Nephron (organoid): ENCODE data around the gene IFNA14.
A peak's percentile ranks its signal among the peaks of the same experiment; 100 is the strongest.
"Not testable (repeated sequence)": the region's sequence is repeated elsewhere in the genome, so short reads cannot be mapped to it uniquely, and the experiment has no call there.

ENCODE experiments used
- H3K27ac Mint-ChIP-seq, 3 experiments: 2 replicates each; pipeline ENCODE4 v1.8.0; 2020; ENCODE audit warnings: mixed read lengths in 3 of 3, mild to moderate bottlenecking in 2 of 3, moderate library complexity in 1 of 3
- H3K27me3 Mint-ChIP-seq: 2 replicates; pipeline ENCODE4 v1.8.0; 2021; ENCODE audit warnings: low read depth, mild to moderate bottlenecking, moderate library complexity, mixed read lengths
- H3K36me3 Mint-ChIP-seq: 2 replicates; pipeline ENCODE4 v1.8.0; 2020; ENCODE audit warnings: low read depth, mixed read lengths
- H3K4me1 Mint-ChIP-seq: 2 replicates; pipeline ENCODE4 v1.8.0; 2020; ENCODE audit warnings: mixed read lengths
- H3K4me3 Mint-ChIP-seq, 3 experiments: 2 replicates each; pipeline ENCODE4 v1.8.0; 2020; ENCODE audit warnings: mild to moderate bottlenecking in 3 of 3, mixed read lengths in 3 of 3, moderate library complexity in 2 of 3
- H3K9me3 Mint-ChIP-seq: 2 replicates; pipeline ENCODE4 v1.8.0; 2020; ENCODE audit warnings: mixed read lengths
- TF ChIP-seq, protein P1 (sequence below), 3 experiments: fragments of 200-600 bp; sonication (generic); IDR thresholded peaks; one replicate each; pipeline ENCODE4 v1.5.0; 2021; ENCODE audit warnings: antibody characterized with exemption in 3 of 3; ENCODE audit not compliant: unreplicated experiment in 3 of 3

IFNA14 gene

DNA sequence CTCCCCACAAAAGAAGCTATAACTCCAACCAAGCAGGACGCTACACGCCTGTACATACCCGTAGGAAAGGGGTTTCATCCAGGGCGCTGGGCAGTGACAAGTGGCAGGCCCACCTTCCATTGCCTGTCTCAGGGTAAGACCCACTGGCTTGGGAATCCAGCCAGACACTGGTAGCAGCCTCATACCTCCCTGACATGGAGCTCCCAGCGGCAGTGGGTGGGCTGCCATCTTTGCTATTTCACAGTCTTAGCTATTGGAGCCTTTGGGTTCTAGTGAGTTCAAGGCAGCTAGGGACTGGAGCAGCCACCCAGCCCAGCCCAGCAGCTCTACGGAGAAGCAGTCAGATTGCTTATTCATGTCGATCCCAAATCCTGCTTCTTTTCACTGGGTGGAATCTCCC, 29.5 kb downstream of the IFNA14 start:
- H3K4me1 Mint-ChIP-seq, result no peaks in the 10 kb centered on the region
- no peaks in the 10 kb centered on the region for H3K36me3 Mint-ChIP-seq
- H3K27me3 Mint-ChIP-seq, result no peaks in the 10 kb centered on the region
- H3K27ac Mint-ChIP-seq, result no peak overlapping the region
- TF ChIP-seq, protein P1, sequence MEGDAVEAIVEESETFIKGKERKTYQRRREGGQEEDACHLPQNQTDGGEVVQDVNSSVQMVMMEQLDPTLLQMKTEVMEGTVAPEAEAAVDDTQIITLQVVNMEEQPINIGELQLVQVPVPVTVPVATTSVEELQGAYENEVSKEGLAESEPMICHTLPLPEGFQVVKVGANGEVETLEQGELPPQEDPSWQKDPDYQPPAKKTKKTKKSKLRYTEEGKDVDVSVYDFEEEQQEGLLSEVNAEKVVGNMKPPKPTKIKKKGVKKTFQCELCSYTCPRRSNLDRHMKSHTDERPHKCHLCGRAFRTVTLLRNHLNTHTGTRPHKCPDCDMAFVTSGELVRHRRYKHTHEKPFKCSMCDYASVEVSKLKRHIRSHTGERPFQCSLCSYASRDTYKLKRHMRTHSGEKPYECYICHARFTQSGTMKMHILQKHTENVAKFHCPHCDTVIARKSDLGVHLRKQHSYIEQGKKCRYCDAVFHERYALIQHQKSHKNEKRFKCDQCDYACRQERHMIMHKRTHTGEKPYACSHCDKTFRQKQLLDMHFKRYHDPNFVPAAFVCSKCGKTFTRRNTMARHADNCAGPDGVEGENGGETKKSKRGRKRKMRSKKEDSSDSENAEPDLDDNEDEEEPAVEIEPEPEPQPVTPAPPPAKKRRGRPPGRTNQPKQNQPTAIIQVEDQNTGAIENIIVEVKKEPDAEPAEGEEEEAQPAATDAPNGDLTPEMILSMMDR (IDR thresholded peaks at IDR 0.05; ENCODE audit: unreplicated experiment in 3 of 3), result no peak
- H3K4me3 Mint-ChIP-seq, result no peak overlapping the region
- H3K9me3 Mint-ChIP-seq, result no peaks in the 10 kb centered on the region

- H3K4me1 Mint-ChIP-seq, H3K9me3 Mint-ChIP-seq, H3K36me3 Mint-ChIP-seq, H3K27ac Mint-ChIP-seq, H3K27me3 Mint-ChIP-seq, H3K4me3 Mint-ChIP-seq: not testable (repeated sequence)
These were observed 32.8 kb downstream of the IFNA14 start, which contains the start of gene IFNA10 for GRCh38 chr9:21207043-21207442. Gene IFNA10, minus strand, starts transcription at chr9:21207143. Its CDS starts 46 bp downstream, at chr9:21207097.

DNA sequence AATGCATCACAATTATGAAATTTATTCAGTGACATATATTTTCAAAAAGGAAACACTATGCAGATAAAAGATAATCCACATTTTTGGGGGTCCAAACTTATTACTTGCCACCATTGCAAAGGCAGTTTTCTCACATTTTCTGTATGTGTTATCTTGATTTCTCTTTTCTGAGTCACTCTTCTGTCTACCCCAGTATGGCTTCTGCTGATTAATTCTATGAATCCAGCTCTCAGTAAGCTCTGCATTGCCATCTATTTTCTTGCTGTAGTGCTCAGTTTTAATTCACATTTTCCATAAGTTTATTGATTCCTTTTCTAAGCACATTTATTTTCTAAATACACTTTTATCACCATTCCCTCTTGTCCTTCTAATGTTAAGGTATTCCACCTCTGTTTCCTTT, 34.6 kb downstream of the IFNA14 start:
- Mint-ChIP-seq H3K4me3 (no peak overlapping the region), H3K4me1 (no peaks in the 10 kb centered on the region), H3K9me3 (no peaks in the 10 kb centered on the region), H3K36me3 (no peaks in the 10 kb centered on the region), H3K27me3 (no peaks in the 10 kb centered on the region), H3K27ac (no peak overlapping the region)
- TF ChIP-seq, protein P1 (IDR thresholded peaks at IDR 0.05; ENCODE audit: unreplicated experiment in 3 of 3), result no peak

GRCh38 chr9:21202105-21202504, 37.7 kb downstream of the IFNA14 start, which contains the start of gene IFNA7:
Gene IFNA7, minus strand, starts transcription at chr9:21202205. Its CDS starts 40 bp downstream, at chr9:21202165.
- not testable (repeated sequence) for H3K27ac Mint-ChIP-seq, H3K27me3 Mint-ChIP-seq, H3K4me3 Mint-ChIP-seq, H3K4me1 Mint-ChIP-seq, H3K36me3 Mint-ChIP-seq, H3K9me3 Mint-ChIP-seq

DNA sequence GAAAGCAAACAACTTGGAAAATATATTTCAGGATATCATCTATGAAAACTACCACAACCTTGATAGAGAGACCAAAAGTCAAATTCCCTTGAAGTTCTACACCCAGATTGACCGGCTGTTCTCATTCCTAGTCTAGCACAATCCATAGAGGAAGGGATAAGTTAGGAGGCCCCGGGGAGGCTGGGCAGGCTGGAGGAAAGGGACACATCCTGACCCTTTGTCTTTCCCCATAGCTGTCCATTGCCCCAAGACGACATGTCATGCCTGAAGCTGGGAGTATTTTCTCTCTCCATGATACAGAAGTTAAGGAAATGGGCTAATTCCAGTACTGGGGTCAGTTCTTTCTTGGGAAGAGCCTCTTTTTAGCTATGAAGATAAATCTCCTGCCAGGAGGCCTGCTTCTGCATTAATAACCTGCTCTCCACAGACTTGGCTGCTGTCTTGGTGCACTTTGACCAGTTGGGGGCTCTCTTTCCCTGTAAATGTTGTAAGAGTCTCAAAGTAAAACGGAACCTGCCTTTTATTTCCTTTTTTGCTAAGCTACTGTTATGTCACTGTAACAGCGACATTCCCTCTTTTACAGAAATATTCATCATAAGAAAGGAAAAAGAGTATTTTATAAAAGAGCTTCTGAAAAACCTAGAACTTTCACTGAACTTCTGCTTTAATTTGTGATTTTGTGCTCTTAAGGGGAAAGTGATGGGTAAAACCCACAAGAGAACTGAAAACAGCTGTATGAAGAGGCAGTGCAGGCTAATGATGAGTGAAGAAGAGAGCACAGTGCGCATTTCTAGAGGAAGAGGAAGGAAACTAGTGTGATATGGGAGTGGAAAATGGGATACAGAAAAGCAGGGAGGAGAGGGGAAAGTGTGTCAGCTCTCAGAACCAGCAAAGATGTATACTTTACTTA, 44.7 kb downstream of the IFNA14 start:
- not testable (repeated sequence) for H3K9me3 Mint-ChIP-seq, H3K4me3 Mint-ChIP-seq, H3K36me3 Mint-ChIP-seq, H3K4me1 Mint-ChIP-seq, H3K27me3 Mint-ChIP-seq, H3K27ac Mint-ChIP-seq
- TF ChIP-seq, protein P1 (IDR thresholded peaks at IDR 0.05; ENCODE audit: unreplicated experiment in 3 of 3), result peak; percentile 23 to 52 (median 48)
